GM18502 (cell line): ENCODE data around the gene DHRS12.

Source experiments
- ATAC-seq: cut with Tn5 transposase; IDR thresholded peaks from one replicate; pipeline ENCODE4 v1.9.1; 2021; ENCODE audit warnings: mild to moderate bottlenecking; ENCODE audit not compliant: unreplicated experiment, poor library complexity

Gene DHRS12

DNA sequence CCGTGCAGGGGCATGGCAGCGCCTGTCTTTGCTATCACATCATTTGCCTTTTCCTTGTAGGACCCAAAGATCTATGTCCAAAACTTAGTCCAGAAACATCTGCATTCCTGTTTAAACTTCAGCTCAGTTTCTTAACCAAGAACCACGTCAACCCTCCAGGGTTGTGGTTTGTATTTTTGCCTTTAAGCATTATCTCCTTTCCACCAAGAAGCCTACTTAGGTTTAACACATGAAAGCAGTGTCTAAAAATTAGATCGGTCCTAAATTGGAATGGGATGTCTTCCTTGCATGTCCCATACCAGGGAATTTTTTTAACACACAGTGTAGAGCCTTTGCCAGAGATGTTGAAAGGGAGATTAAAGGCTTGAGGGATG, 38.8 kb downstream of the DHRS12 start:
- ATAC-seq: no peak

DNA sequence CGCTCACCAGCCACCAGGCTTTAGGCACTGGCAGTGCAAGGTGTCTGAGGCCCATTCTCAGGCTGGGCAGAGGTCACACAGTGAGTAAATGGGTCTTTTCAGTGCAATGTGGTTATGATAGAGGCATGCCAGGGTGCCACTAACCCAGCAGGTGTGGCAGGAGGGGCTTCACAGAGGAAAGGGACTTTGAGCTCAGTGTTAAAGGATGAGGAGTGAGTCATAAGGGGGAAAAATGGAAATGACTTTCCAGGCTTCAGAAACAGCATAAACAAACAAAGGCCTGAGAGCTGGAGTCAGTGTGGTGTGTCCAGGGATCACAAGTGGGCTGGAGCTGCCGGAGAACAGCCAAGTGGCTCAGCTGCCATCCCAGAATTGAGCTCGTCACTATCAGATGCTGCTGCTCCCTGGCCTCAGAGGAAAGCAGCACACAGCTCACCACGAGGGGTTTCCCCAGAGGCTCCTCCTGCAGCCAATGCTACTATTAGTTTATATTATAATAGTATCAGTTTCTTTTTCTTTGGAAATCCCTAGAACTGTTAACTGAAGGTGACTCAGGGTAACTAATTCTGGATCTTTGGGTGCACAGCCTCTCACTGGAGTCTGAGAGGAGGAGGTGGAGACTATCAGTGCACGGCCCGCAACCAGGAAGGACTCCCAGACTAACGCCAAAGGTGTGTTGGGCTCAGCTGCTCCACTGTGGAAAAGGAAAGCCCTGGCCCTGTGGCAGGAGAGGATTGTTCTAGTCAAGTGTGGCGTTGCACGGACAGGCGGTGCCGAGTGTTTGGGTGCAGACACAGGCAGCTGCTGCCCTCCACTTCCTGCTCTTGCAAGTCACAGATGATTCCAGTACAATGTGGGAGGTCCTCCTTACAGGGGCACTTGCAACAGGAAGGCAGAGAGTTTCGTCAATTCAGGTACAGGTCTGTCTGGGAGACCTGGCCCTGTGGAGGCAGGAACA, 39.5 kb downstream of the DHRS12 start:
- ATAC-seq: peak; percentile 87

DNA sequence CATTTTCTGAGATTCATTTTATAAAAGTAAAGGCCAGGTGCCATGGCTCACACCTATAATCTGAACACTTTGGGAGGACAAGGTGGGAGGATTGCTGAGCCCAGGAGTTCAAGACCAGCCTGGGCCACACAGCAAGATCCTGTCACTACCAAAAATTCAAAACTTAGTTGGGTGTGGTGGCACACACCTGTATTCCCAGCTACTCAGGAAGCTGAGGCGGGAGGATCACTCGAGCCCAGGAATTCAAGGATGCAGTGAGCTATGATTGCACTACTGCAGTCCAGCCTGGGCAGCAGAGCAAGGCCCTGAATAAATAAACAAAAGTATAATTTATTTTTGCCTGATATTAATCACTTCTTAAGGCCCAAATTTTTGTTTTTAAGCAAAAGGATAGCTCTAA, 40.5 kb downstream of the DHRS12 start:
- ATAC-seq: no peak

GRCh38 chr13:51761643-51762350, 42.2 kb downstream of the DHRS12 start:
- ATAC-seq: no peak

DNA sequence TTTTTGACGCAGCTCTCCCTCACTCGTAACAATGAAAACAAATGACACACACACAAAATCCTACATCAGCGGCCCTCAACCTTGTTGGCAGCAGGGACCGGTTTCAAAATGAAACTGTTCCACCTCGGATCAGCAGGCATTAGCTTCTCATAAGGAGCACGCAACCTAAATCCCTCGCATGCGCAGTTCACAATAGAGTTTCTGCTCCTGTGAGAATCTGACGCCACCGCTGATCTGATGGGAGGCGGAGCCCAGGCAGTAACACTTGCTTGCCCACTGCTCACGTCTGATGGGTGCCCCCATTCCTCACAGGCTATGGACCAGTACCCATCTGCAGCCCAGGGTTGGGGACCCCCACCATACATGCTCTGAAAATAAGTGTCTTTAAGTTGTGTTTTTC, 43.4 kb downstream of the DHRS12 start:
- ATAC-seq: no peak

DNA sequence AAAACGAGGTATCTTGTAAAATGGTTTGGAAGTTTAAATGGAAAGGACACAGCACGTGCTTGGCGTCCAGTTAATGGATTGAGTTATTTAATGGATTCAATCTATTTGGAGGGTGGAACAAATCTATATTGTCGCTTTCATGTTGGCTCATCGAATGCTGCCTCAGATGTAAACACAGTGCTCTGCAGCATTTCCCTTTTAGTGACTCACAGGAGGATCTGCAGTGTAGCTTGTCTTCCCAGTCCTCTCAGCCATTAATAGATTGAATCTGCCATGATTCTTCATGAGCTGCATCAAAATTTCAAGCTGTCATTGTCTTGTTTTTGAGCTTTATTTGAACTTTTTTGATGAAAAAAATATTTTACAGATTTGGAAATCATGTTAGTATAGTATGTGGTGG, 44.7 kb downstream of the DHRS12 start:
- no peak for ATAC-seq

- ATAC-seq: no peak
These were observed 45.3 kb downstream of the DHRS12 start for GRCh38 chr13:51758691-51759090.

DNA sequence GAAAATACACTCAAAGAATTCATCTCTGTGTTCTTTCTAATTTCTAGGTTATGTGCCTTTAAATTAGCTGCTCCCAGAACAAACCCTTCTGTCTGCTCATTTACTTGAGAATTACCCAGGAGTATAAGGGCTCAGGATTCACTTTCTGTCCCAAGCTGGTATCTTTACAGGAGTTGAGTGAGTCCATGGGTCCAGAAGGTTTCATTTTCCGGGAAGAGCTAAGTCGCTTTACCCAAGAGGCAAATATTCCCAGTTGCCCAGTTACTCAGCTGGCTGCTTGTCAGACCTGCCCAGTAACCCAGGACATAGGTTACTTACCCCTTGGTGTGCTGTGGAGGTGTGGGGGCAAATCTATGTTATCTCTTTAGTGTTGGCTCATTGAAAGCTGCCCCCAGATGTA, 47.3 kb downstream of the DHRS12 start:
- ATAC-seq: no peak

GRCh38 chr13:51747438-51748434, 56.2 kb downstream of the DHRS12 start:
- no peak for ATAC-seq

- ATAC-seq: no peak
These were observed 57.2 kb downstream of the DHRS12 start for GRCh38 chr13:51746802-51747201.

- no peak for ATAC-seq
These were observed 58.7 kb downstream of the DHRS12 start for GRCh38 chr13:51745243-51745642.

DNA sequence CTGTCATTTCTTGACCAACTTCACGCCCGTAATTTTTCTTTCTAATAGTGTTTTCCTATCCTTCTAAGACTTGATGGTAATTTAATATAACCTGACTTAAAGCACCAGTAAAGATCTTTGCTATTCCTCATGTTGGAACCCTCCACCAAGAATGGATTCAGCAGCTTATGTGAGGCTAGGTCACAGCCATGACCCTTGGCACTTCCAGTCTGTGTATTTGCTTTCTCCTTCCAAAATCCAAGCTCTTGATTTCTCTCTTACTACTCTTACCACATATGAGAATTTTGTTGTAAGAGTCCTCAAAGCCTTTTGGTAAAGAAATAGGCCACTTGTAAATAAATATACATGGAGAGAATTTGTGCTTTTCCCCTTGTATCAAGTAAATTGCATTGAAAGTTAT, 61.4 kb downstream of the DHRS12 start:
- ATAC-seq: no peak

GRCh38 chr13:51742031-51742430, 61.9 kb downstream of the DHRS12 start:
- ATAC-seq: no peak

- ATAC-seq: no peak
These were observed 63.3 kb downstream of the DHRS12 start for GRCh38 chr13:51740698-51741097.

GRCh38 chr13:51739027-51739764, 64.8 kb downstream of the DHRS12 start:
- no peak for ATAC-seq

DNA sequence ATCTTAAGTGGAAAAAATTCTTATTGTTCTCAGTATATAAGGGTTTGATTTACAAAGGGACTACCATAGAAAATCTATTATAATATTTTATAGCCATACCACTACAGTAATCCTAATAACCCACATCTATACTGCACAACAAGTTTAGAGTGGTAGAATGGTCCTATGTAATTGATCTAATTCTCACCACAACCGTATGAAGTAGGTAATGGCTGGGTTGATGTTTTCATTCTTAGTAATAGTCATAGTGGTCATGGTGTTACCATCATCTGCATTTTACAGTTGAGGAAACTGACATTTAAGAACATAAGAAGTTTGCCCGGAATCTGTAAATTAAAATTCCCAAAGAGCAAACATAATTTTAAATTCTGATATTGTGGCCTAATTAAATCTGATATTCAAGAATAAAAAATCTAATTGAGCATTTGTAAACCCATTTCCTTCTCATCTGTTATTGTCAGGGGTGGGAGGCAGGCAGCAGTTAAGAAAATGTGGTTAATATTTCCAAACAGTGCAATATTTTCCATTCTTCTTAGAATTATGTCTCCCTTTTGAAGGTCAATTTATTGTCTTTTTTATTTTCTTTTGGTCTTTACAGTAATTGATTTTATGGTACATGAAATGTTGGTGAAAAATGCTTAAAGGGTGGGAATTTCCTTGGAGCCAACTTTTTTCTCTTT, 65.6 kb downstream of the DHRS12 start:
- no peak for ATAC-seq

DNA sequence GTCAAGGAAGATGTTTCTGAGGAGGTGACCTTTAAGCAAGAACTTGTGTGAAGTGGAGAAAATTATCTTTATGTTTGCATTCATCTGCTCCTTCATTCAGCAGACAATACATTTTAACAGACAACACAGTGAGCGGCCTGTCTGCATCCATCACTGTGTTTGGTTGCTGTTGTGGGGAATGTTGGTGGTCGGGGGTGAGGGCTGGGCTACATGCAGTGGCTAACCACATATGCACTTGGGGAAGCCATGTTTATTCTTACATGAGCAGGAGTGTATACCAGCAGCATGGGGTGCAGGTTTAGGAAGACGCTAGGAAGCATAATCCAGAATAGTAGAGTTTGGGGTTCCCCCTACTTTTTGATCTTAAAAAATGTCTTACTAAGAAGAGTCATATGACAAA, 66.4 kb downstream of the DHRS12 start:
- no peak for ATAC-seq

- no peak for ATAC-seq
These were observed 69.2 kb downstream of the DHRS12 start for GRCh38 chr13:51734786-51735185.
